Lung (tissue), 12 donors: ENCODE results near the gene CAPZA1. TPM values are rescaled to one million over a fixed set of nuclear protein-coding genes. Genes with fewer than 3 reads are reported as not detected.

Experiments
- ATAC-seq: fragments of 200-7000 bp; cut with Tn5 transposase; one replicate; pipeline ENCODE4 v1.9.1; 2020; ENCODE audit warnings: moderate number of reproducible peaks; ENCODE audit not compliant: insufficient read depth, low FRiP score
- DNase-seq, 3 donors: peaks; one replicate each; pipeline ENCODE4 v3.0.0-alpha.2; 2013 to 2017
- H3K27ac ChIP-seq, 2 donors: one replicate each; pipeline ENCODE4 v1.5.1; 2013; ENCODE audit warnings: mild to moderate bottlenecking in 2 of 2, moderate library complexity in 2 of 2, control low read depth in 1 of 2, inconsistent platforms in 1 of 2, low read depth in 1 of 2, low read length in 1 of 2
- H3K27me3 ChIP-seq, 3 donors: one replicate each; pipeline ENCODE4 v1.5.1; 2013; ENCODE audit warnings: low read length in 2 of 3; ENCODE audit not compliant: control insufficient read depth in 3 of 3, insufficient read depth in 3 of 3
- H3K36me3 ChIP-seq, 4 donors: one replicate each; pipeline ENCODE4 v1.5.1; 2013; ENCODE audit warnings: low read length in 4 of 4, mild to moderate bottlenecking in 1 of 4, moderate library complexity in 1 of 4; ENCODE audit not compliant: control insufficient read depth in 4 of 4, insufficient read depth in 4 of 4
- H3K4me1 ChIP-seq, 5 donors: one replicate each; pipeline ENCODE4 v1.5.1; 2013; ENCODE audit warnings: low read length in 5 of 5, mild to moderate bottlenecking in 2 of 5, moderate library complexity in 1 of 5; ENCODE audit not compliant: control insufficient read depth in 5 of 5, insufficient read depth in 5 of 5
- H3K4me3 ChIP-seq: one replicate; pipeline ENCODE4 v1.5.1; 2013; ENCODE audit warnings: mild to moderate bottlenecking, control low read depth, moderate library complexity
- H3K9ac ChIP-seq, 2 donors: one replicate each; pipeline ENCODE4 v1.5.1; 2013; ENCODE audit warnings: low read length in 2 of 2, control low read depth in 1 of 2; ENCODE audit not compliant: insufficient read depth in 1 of 2
- H3K9me3 ChIP-seq, 4 donors: one replicate each; pipeline ENCODE4 v1.5.1; 2013; ENCODE audit warnings: low read length in 3 of 4, mild to moderate bottlenecking in 1 of 4, moderate library complexity in 1 of 4; ENCODE audit not compliant: control insufficient read depth in 4 of 4, insufficient read depth in 3 of 4
- CTCF ChIP-seq: IDR thresholded peaks from 2 replicates; pipeline ENCODE4 v1.5.1; 2012; ENCODE audit warnings: mild to moderate bottlenecking; ENCODE audit errors: control extremely low read depth, extremely low read depth
- WGBS, 2 donors: extraction: QIAGEN DNeasy Blood & Tissue Kit; methylation state at CpG; one replicate each; pipeline ENCODE4 v1.1.7; 2013; 5-methylcytosine and 5-hydroxymethylcytosine counted together
- polyA plus RNA-seq, 2 donors: library from polyadenylated mRNA; stranded (reverse); fragments of 200-250 nt; gene quantifications; one replicate each; pipeline ENCODE4 v1.2.1, GENCODE V29; 2013
- total RNA-seq, 2 donors: library from RNA; depleted of rRNA in 1 of 2; stranded (reverse); fragments of >200 nt in 1 of 2; gene quantifications; one replicate each; pipeline ENCODE4 v1.2.1, GENCODE V29; 2014 to 2021
- donor health status: control.
- donor health status: control.
- donor health status: Bipolar disorder and iron deficiency.
- donor health status: healthy.
- donor health status: DM: yes; HTN: yes; CAD: no.

CAPZA1 gene
- total and polyA plus RNA-seq, 4 donors, result 72.3 to 167 (median 106) TPM

- TF ChIP-seq CTCF, result no peak
- Histone ChIP-seq H3K36me3 (peaks cover 0 to 6% (median 2%) of the 10 kb centered on the region in 4 donors), H3K9me3 (no peaks in the 10 kb centered on the region), H3K4me1 (peaks cover 4 to 21% (median 6%) of the 10 kb centered on the region in 5 donors), H3K9ac (no peak overlapping the region), H3K27ac (no peak overlapping the region), H3K27me3 (no peaks in the 10 kb centered on the region), H3K4me3 (no peak overlapping the region)
- ATAC-seq, result no peak
- no peak for DNase-seq
- WGBS, 2 donors, result 76 to 87% methylated on average over 3 of the region's 3 CpGs
Observed at GRCh38 chr1:112676543-112676942, 56.9 kb downstream of the CAPZA1 start.

GRCh38 chr1:112677501-112677900 is 57.9 kb downstream of the CAPZA1 start:
- DNase-seq (no peak), ATAC-seq (no peak)
- H3K9ac ChIP-seq, result no peak overlapping the region
- no peak overlapping the region for H3K4me3 ChIP-seq
- TF ChIP-seq CTCF, result no peak
- no peaks in the 10 kb centered on the region for H3K9me3 ChIP-seq
- peaks cover 0 to 3% (median 2%) of the 10 kb centered on the region in 4 donors for H3K36me3 ChIP-seq
- H3K27me3 ChIP-seq, result no peaks in the 10 kb centered on the region
- H3K4me1 ChIP-seq, result peaks cover 4 to 21% (median 6%) of the 10 kb centered on the region in 5 donors
- no peak overlapping the region for H3K27ac ChIP-seq
- 99% methylated on average over 4 of the region's 4 CpGs for WGBS, 2 donors

GRCh38 chr1:112678605-112679004 is 59.0 kb downstream of the CAPZA1 start:
- ATAC-seq (no peak), DNase-seq (no peak)
- no peak for TF ChIP-seq CTCF
- Histone ChIP-seq H3K9ac (no peak overlapping the region), H3K9me3 (no peaks in the 10 kb centered on the region), H3K4me1 (peaks cover 2 to 21% (median 6%) of the 10 kb centered on the region in 5 donors), H3K27me3 (no peaks in the 10 kb centered on the region), H3K36me3 (peaks cover 0 to 3% (median 2%) of the 10 kb centered on the region in 4 donors), H3K4me3 (no peak overlapping the region), H3K27ac (no peak overlapping the region)
- 68 to 77% methylated on average over 3 of the region's 3 CpGs for WGBS, 2 donors

GRCh38 chr1:112685913-112686312 is 66.3 kb downstream of the CAPZA1 start:
- Histone ChIP-seq H3K9me3 (no peaks in the 10 kb centered on the region), H3K4me1 (peaks cover 0 to 4% (median 0%) of the 10 kb centered on the region in 5 donors), H3K9ac (no peak overlapping the region), H3K4me3 (no peak overlapping the region), H3K27ac (no peak overlapping the region), H3K27me3 (no peaks in the 10 kb centered on the region), H3K36me3 (peaks cover 0 to 10% (median 8%) of the 10 kb centered on the region in 4 donors)
- TF ChIP-seq CTCF, result no peak
- no peak for DNase-seq
- 92 to 94% methylated on average over 5 of the region's 5 CpGs for WGBS, 2 donors
- ATAC-seq, result no peak
